Transverse colon (tissue), 4 donors: ENCODE results near the gene RPS6KA2.

Experiments
- CTCF ChIP-seq, 5 experiments: fragments of 200-600 bp in 3 of 5; fragments of 450-650 bp in 2 of 5; sonication (generic) in 3 of 5; IDR thresholded peaks; 1 replicate in 2 of 5; 2 replicates in 3 of 5; pipeline ENCODE4 v1.5.1; 2016 to 2017; ENCODE audit warnings: antibody characterized with exemption in 5 of 5, inconsistent platforms in 3 of 5, mild to moderate bottlenecking in 2 of 5, moderate library complexity in 1 of 5
- POLR2A ChIP-seq: fragments of 450-650 bp; IDR thresholded peaks from one replicate; pipeline ENCODE4 v1.6.1; 2016; ENCODE audit warnings: antibody characterized with exemption, mild to moderate bottlenecking, moderate library complexity
- POLR2AphosphoS5 ChIP-seq, 3 donors: sonication (generic); formaldehyde crosslinking; IDR thresholded peaks; one replicate each; pipeline ENCODE4 v1.6.1; 2016; ENCODE audit warnings: antibody characterized with exemption in 3 of 3

GRCh38 chr6:166532302-166532701 is 94.7 kb downstream of the RPS6KA2 start:
- TF ChIP-seq CTCF (IDR thresholded peaks at IDR 0.05), result no peak
- no peak for TF ChIP-seq POLR2A
- no peak for TF ChIP-seq POLR2AphosphoS5 (IDR thresholded peaks at IDR 0.05)
